ENCODE results near the gene NT5E. TPM values are rescaled to one million over a fixed set of nuclear protein-coding genes. Genes with fewer than 3 reads are reported as not detected.

Gene NT5E
- total RNA-seq: 6.8 TPM

DNA sequence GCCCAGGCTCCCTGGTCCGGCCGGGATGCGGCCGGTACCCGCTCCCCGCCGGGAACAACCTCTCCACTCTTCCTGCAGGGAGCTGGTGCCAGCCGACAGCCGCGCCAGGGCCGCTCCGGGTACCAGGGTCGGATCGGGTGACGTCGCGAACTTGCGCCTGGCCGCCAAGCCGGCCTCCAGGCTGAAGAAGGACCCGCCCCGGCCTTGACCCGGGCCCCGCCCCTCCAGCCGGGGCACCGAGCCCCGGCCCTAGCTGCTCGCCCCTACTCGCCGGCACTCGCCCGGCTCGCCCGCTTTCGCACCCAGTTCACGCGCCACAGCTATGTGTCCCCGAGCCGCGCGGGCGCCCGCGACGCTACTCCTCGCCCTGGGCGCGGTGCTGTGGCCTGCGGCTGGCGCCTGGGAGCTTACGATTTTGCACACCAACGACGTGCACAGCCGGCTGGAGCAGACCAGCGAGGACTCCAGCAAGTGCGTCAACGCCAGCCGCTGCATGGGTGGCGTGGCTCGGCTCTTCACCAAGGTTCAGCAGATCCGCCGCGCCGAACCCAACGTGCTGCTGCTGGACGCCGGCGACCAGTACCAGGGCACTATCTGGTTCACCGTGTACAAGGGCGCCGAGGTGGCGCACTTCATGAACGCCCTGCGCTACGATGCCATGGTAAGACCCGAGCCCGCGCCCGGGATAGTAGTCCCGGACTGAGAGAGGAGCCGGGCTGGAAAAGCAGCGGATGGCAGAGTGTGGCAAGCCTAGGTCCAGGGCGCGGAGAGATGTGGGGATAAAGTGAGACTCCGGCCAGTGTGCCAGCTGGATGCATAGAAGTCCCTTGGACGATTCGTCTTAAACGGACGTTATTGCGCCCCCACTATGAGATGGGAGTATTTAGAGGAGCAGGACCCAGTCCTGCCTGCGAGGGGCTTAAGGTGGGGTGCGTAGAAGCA is at the start of gene NT5E:
Gene NT5E (plus strand): TSS at position 266 of the 942 bp plus-strand sequence. CDS start 57 bp downstream, at position 323.

Other genes with a start within 250 kb of the NT5E start
- gene SNX14, start 143.8 kb downstream of the NT5E start, total RNA-seq: 94.2 TPM
- 56.9 TPM for gene SYNCRIP, start 192.8 kb downstream of the NT5E start, total RNA-seq

All from metanephros (tissue), 1 donor.